T-helper 2 cell treated with Interferon-gamma antibody and Interleukin-4, amounts not matched to agents 5 μg/mL and 100 μg/mL, for 36 hours (primary cell): ENCODE results near the gene LANCL3.
"Not testable (repeated sequence)": the region's sequence is repeated elsewhere in the genome, so short reads cannot be mapped to it uniquely, and the experiment has no call there.

ENCODE experiments used
- DNase-seq: peaks from one replicate; pipeline ENCODE4 v3.0.0; 2021; ENCODE audit warnings: low spot score
- H3K27ac Mint-ChIP-seq: one replicate; pipeline ENCODE4 v1.8.0; 2021; ENCODE audit warnings: mild to moderate bottlenecking, mixed read lengths
- H3K27me3 Mint-ChIP-seq: one replicate; pipeline ENCODE4 v1.8.0; 2021; ENCODE audit warnings: low read depth, mixed read lengths
- H3K36me3 Mint-ChIP-seq: one replicate; pipeline ENCODE4 v1.8.0; 2021; ENCODE audit warnings: low read depth, mixed read lengths
- H3K4me1 Mint-ChIP-seq: one replicate; pipeline ENCODE4 v1.8.0; 2021; ENCODE audit warnings: low read depth, mixed read lengths
- H3K4me3 Mint-ChIP-seq: one replicate; pipeline ENCODE4 v1.8.0; 2022; ENCODE audit warnings: mild to moderate bottlenecking, moderate library complexity, mixed read lengths
- H3K9me3 Mint-ChIP-seq: one replicate; pipeline ENCODE4 v1.8.0; 2021; ENCODE audit warnings: mixed read lengths

LANCL3 gene

GRCh38 chrX:37587337-37587736, 15.9 kb downstream of the LANCL3 start:
- not testable (repeated sequence) for H3K9me3 Mint-ChIP-seq, H3K4me3 Mint-ChIP-seq, H3K4me1 Mint-ChIP-seq, H3K36me3 Mint-ChIP-seq, H3K27ac Mint-ChIP-seq, H3K27me3 Mint-ChIP-seq, DNase-seq

- no peaks in the 10 kb centered on the region for H3K9me3 Mint-ChIP-seq
- DNase-seq = no peak
- no peak overlapping the region for H3K4me3 Mint-ChIP-seq
- no peak overlapping the region for H3K27ac Mint-ChIP-seq
- no peaks in the 10 kb centered on the region for H3K4me1 Mint-ChIP-seq
- H3K27me3 Mint-ChIP-seq = no peaks in the 10 kb centered on the region
- H3K36me3 Mint-ChIP-seq = no peaks in the 10 kb centered on the region
These were observed 18.6 kb downstream of the LANCL3 start for GRCh38 chrX:37590047-37590446.

- Mint-ChIP-seq H3K27me3 (no peaks in the 10 kb centered on the region), H3K36me3 (no peaks in the 10 kb centered on the region), H3K4me1 (no peaks in the 10 kb centered on the region)
These were observed 23.4 kb downstream of the LANCL3 start for GRCh38 chrX:37594755-37595382.

GRCh38 chrX:37599729-37600128, 28.3 kb downstream of the LANCL3 start:
- Mint-ChIP-seq H3K27ac (no peak overlapping the region), H3K9me3 (no peaks in the 10 kb centered on the region), H3K27me3 (no peaks in the 10 kb centered on the region), H3K4me1 (no peaks in the 10 kb centered on the region), H3K4me3 (no peak overlapping the region), H3K36me3 (no peaks in the 10 kb centered on the region)
- no peak for DNase-seq

More at GRCh38 chrX:37594755-37595382, 23.4 kb downstream of the LANCL3 start:
- Mint-ChIP-seq H3K4me3 (no peak overlapping the region), H3K27ac (no peak overlapping the region), H3K9me3 (no peaks in the 10 kb centered on the region)
- DNase-seq = no peak

- Mint-ChIP-seq H3K4me1 (no peaks in the 10 kb centered on the region), H3K36me3 (no peaks in the 10 kb centered on the region), H3K4me3 (no peak overlapping the region), H3K9me3 (no peaks in the 10 kb centered on the region), H3K27me3 (no peaks in the 10 kb centered on the region), H3K27ac (no peak overlapping the region)
- DNase-seq = no peak
These were observed 32.5 kb downstream of the LANCL3 start for GRCh38 chrX:37603938-37604409.

- Mint-ChIP-seq H3K4me1 (no peaks in the 10 kb centered on the region), H3K27me3 (no peaks in the 10 kb centered on the region), H3K27ac (no peak overlapping the region), H3K9me3 (no peaks in the 10 kb centered on the region), H3K36me3 (no peaks in the 10 kb centered on the region), H3K4me3 (no peak overlapping the region)
- no peak for DNase-seq
These were observed 35.8 kb downstream of the LANCL3 start for GRCh38 chrX:37607243-37607642.

- Mint-ChIP-seq H3K9me3 (no peaks in the 10 kb centered on the region), H3K36me3 (no peaks in the 10 kb centered on the region), H3K4me3 (no peak overlapping the region), H3K27me3 (no peaks in the 10 kb centered on the region), H3K4me1 (no peaks in the 10 kb centered on the region), H3K27ac (no peak overlapping the region)
- no peak for DNase-seq
These were observed 36.7 kb downstream of the LANCL3 start for GRCh38 chrX:37608156-37608555.

- no peaks in the 10 kb centered on the region for H3K4me1 Mint-ChIP-seq
- H3K36me3 Mint-ChIP-seq = no peaks in the 10 kb centered on the region
- no peak overlapping the region for H3K27ac Mint-ChIP-seq
- H3K27me3 Mint-ChIP-seq = no peaks in the 10 kb centered on the region
- no peak overlapping the region for H3K4me3 Mint-ChIP-seq
- no peaks in the 10 kb centered on the region for H3K9me3 Mint-ChIP-seq
- no peak for DNase-seq
These were observed 38.3 kb downstream of the LANCL3 start for GRCh38 chrX:37609727-37610126.

- Mint-ChIP-seq H3K36me3 (no peaks in the 10 kb centered on the region), H3K27ac (no peak overlapping the region), H3K9me3 (no peaks in the 10 kb centered on the region), H3K4me1 (no peaks in the 10 kb centered on the region), H3K4me3 (no peak overlapping the region), H3K27me3 (no peaks in the 10 kb centered on the region)
- DNase-seq = no peak
These were observed 42.5 kb downstream of the LANCL3 start for GRCh38 chrX:37613933-37614332.

- Mint-ChIP-seq H3K4me1 (no peaks in the 10 kb centered on the region), H3K36me3 (no peaks in the 10 kb centered on the region), H3K9me3 (no peaks in the 10 kb centered on the region), H3K27me3 (no peaks in the 10 kb centered on the region), H3K4me3 (no peak overlapping the region), H3K27ac (no peak overlapping the region)
- no peak for DNase-seq
These were observed 56.1 kb downstream of the LANCL3 start for GRCh38 chrX:37627602-37628001.

- H3K4me3 Mint-ChIP-seq = no peak overlapping the region
These were observed 66.6 kb downstream of the LANCL3 start for GRCh38 chrX:37638047-37638446.

GRCh38 chrX:37640142-37640541, 68.7 kb downstream of the LANCL3 start:
- Mint-ChIP-seq H3K36me3 (no peaks in the 10 kb centered on the region), H3K4me1 (no peaks in the 10 kb centered on the region), H3K9me3 (no peaks in the 10 kb centered on the region), H3K27ac (no peak overlapping the region), H3K27me3 (no peaks in the 10 kb centered on the region), H3K4me3 (no peak overlapping the region)
- DNase-seq = no peak

More at GRCh38 chrX:37638047-37638446, 66.6 kb downstream of the LANCL3 start:
- no peak overlapping the region for H3K27ac Mint-ChIP-seq
- no peak for DNase-seq
- no peaks in the 10 kb centered on the region for H3K9me3 Mint-ChIP-seq
- H3K27me3 Mint-ChIP-seq = no peaks in the 10 kb centered on the region
- H3K36me3 Mint-ChIP-seq = no peaks in the 10 kb centered on the region
- no peaks in the 10 kb centered on the region for H3K4me1 Mint-ChIP-seq

- no peak for DNase-seq
- H3K4me1 Mint-ChIP-seq = no peaks in the 10 kb centered on the region
- no peaks in the 10 kb centered on the region for H3K36me3 Mint-ChIP-seq
- H3K4me3 Mint-ChIP-seq = no peak overlapping the region
- H3K27ac Mint-ChIP-seq = no peak overlapping the region
- H3K27me3 Mint-ChIP-seq = no peaks in the 10 kb centered on the region
- H3K9me3 Mint-ChIP-seq = no peaks in the 10 kb centered on the region
These were observed 70.4 kb downstream of the LANCL3 start for GRCh38 chrX:37641859-37642258.

- Mint-ChIP-seq H3K4me1 (no peaks in the 10 kb centered on the region), H3K9me3 (no peaks in the 10 kb centered on the region)
These were observed 73.2 kb downstream of the LANCL3 start for GRCh38 chrX:37644381-37645305.

More at GRCh38 chrX:37644381-37645305, 73.2 kb downstream of the LANCL3 start:
- Mint-ChIP-seq H3K4me3 (no peak overlapping the region), H3K36me3 (no peaks in the 10 kb centered on the region), H3K27ac (no peak overlapping the region), H3K27me3 (no peaks in the 10 kb centered on the region)
- DNase-seq = no peak
